ENCODE data around the gene POLR2J.
A peak's percentile ranks its signal among the peaks of the same experiment; 100 is the strongest.

Gene POLR2J

GRCh38 chr7:102464577-102465280 is 14.0 kb downstream of the POLR2J start, which contains the start of the genes ALKBH4 and LRWD1 (continued):
- TF ChIP-seq ZBTB10 (tag by site-specific recombination; IDR thresholded peaks at IDR 0.05) (peak; percentile 17; the same call in 1 of the 2 replicates), ZIC2 (tag by site-specific recombination; IDR thresholded peaks at IDR 0.05) (peak; percentile 58), ZNF274 (IDR thresholded peaks at IDR 0.05; ENCODE audit: low read length) (no peak), ZNF274 (tag by site-specific recombination; IDR thresholded peaks at IDR 0.05; ENCODE audit: borderline replicate concordance) (no peak), ZNF214 (tag by site-specific recombination; IDR thresholded peaks at IDR 0.05; ENCODE audit: borderline replicate concordance) (no peak), ZNF133 (tag by site-specific recombination; IDR thresholded peaks at IDR 0.05) (no peak), PRDM6 (tag by site-specific recombination; IDR thresholded peaks at IDR 0.05) (no peak), ZNF624 (tag by site-specific recombination; IDR thresholded peaks at IDR 0.05) (no peak), ZNF621 (tag by site-specific recombination; IDR thresholded peaks at IDR 0.05) (no peak), ZNF768 (tag by site-specific recombination; IDR thresholded peaks at IDR 0.05) (no peak), ZNF76 (tag by site-specific recombination; IDR thresholded peaks at IDR 0.05; ENCODE audit: borderline replicate concordance, low read depth) (peak; percentile 94), ZNF654 (tag by site-specific recombination; IDR thresholded peaks at IDR 0.05; ENCODE audit: low read depth) (no peak), GLI4 (tag by site-specific recombination; IDR thresholded peaks at IDR 0.05) (0 out of 2 replicates have a peak, but pooled peaks have one; percentile 36), HIC1 (tag by site-specific recombination; IDR thresholded peaks at IDR 0.05) (peak; percentile 74), ZNF221 (tag by site-specific recombination; IDR thresholded peaks at IDR 0.05; ENCODE audit: borderline replicate concordance) (no peak), ZNF292 (tag by site-specific recombination; IDR thresholded peaks at IDR 0.05; ENCODE audit: borderline replicate concordance, low read depth) (no peak), ZFP3 (tag by site-specific recombination; IDR thresholded peaks at IDR 0.05; ENCODE audit: low read depth) (no peak), ZFP69B (tag by site-specific recombination; IDR thresholded peaks at IDR 0.05) (peak; percentile 52), ZBTB21 (tag by site-specific recombination; IDR thresholded peaks at IDR 0.05) (no peak), OSR2 (tag by site-specific recombination; IDR thresholded peaks at IDR 0.05) (no peak), ZNF302 (tag by site-specific recombination; IDR thresholded peaks at IDR 0.05; ENCODE audit: low read depth) (no peak), ZNF157 (tag by site-specific recombination; IDR thresholded peaks at IDR 0.05) (no peak)
- TF ChIP-seq, protein P1, sequence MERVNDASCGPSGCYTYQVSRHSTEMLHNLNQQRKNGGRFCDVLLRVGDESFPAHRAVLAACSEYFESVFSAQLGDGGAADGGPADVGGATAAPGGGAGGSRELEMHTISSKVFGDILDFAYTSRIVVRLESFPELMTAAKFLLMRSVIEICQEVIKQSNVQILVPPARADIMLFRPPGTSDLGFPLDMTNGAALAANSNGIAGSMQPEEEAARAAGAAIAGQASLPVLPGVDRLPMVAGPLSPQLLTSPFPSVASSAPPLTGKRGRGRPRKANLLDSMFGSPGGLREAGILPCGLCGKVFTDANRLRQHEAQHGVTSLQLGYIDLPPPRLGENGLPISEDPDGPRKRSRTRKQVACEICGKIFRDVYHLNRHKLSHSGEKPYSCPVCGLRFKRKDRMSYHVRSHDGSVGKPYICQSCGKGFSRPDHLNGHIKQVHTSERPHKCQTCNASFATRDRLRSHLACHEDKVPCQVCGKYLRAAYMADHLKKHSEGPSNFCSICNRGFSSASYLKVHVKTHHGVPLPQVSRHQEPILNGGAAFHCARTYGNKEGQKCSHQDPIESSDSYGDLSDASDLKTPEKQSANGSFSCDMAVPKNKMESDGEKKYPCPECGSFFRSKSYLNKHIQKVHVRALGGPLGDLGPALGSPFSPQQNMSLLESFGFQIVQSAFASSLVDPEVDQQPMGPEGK (tag by site-specific recombination; IDR thresholded peaks at IDR 0.05): peak; percentile 71; the same call in 1 of the 2 replicates
- TF ChIP-seq, protein P2, sequence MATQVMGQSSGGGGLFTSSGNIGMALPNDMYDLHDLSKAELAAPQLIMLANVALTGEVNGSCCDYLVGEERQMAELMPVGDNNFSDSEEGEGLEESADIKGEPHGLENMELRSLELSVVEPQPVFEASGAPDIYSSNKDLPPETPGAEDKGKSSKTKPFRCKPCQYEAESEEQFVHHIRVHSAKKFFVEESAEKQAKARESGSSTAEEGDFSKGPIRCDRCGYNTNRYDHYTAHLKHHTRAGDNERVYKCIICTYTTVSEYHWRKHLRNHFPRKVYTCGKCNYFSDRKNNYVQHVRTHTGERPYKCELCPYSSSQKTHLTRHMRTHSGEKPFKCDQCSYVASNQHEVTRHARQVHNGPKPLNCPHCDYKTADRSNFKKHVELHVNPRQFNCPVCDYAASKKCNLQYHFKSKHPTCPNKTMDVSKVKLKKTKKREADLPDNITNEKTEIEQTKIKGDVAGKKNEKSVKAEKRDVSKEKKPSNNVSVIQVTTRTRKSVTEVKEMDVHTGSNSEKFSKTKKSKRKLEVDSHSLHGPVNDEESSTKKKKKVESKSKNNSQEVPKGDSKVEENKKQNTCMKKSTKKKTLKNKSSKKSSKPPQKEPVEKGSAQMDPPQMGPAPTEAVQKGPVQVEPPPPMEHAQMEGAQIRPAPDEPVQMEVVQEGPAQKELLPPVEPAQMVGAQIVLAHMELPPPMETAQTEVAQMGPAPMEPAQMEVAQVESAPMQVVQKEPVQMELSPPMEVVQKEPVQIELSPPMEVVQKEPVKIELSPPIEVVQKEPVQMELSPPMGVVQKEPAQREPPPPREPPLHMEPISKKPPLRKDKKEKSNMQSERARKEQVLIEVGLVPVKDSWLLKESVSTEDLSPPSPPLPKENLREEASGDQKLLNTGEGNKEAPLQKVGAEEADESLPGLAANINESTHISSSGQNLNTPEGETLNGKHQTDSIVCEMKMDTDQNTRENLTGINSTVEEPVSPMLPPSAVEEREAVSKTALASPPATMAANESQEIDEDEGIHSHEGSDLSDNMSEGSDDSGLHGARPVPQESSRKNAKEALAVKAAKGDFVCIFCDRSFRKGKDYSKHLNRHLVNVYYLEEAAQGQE (tag by site-specific recombination; IDR thresholded peaks at IDR 0.05): no peak; the same call in none of the 2 replicates
- TF ChIP-seq, protein P3, sequence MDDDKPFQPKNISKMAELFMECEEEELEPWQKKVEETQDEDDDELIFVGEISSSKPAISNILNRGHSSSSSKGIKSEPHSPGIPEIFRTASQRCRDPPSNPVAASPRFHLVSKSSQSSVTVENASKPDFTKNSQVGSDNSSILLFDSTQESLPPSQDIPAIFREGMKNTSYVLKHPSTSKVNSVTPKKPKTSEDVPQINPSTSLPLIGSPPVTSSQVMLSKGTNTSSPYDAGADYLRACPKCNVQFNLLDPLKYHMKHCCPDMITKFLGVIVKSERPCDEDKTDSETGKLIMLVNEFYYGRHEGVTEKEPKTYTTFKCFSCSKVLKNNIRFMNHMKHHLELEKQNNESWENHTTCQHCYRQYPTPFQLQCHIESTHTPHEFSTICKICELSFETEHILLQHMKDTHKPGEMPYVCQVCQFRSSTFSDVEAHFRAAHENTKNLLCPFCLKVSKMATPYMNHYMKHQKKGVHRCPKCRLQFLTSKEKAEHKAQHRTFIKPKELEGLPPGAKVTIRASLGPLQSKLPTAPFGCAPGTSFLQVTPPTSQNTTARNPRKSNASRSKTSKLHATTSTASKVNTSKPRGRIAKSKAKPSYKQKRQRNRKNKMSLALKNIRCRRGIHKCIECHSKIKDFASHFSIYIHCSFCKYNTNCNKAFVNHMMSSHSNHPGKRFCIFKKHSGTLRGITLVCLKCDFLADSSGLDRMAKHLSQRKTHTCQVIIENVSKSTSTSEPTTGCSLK (tag by site-specific recombination; IDR thresholded peaks at IDR 0.05): no peak

Measured in HEK293 (cell line).